K562 (cell line): Measurements from ENCODE around the gene CHCHD5. TPM values are rescaled to one million over a fixed set of nuclear protein-coding genes. Genes with fewer than 3 reads are reported as not detected.

Source experiments
- ATF7 ChIP-seq: fragments of 450-650 bp; IDR thresholded peaks from 2 replicates; pipeline ENCODE4 v1.7.1; 2014; ENCODE audit warnings: mild to moderate bottlenecking, moderate library complexity
- CC2D1A ChIP-seq: fragments of 450-650 bp; IDR thresholded peaks from 2 replicates; pipeline ENCODE4 v1.6.1; 2017; ENCODE audit warnings: mild to moderate bottlenecking
- CREB1 ChIP-seq, 2 experiments: sonication (generic) in 1 of 2; formaldehyde crosslinking in 1 of 2; IDR thresholded peaks; 2 replicates each; pipeline versions ENCODE4 v1.6.1 to v1.8.0; 2012 to 2022; ENCODE audit warnings: inconsistent platforms in 1 of 2, mild to moderate bottlenecking in 1 of 2, missing genetic modification reagents in 1 of 2, moderate library complexity in 1 of 2
- ETV5 ChIP-seq: sonication (generic); formaldehyde crosslinking; IDR thresholded peaks from 2 replicates; pipeline ENCODE4 v1.4.0; 2020; ENCODE audit warnings: low read depth, mild to moderate bottlenecking, missing genetic modification reagents
- HSF4 ChIP-seq: fragments of 250-450 bp; sonication (Bioruptor Pico); IDR thresholded peaks from 2 replicates; pipeline ENCODE4 v2.1.2; 2022; ENCODE audit warnings: mild to moderate bottlenecking, moderate library complexity, borderline replicate concordance
- MTA2 ChIP-seq: fragments of 450-650 bp; IDR thresholded peaks from 2 replicates; pipeline ENCODE4 v1.6.1; 2016; ENCODE audit warnings: low read depth
- PYGO2 ChIP-seq: fragments of 450-650 bp; IDR thresholded peaks from 2 replicates; pipeline ENCODE4 v1.6.1; 2016; ENCODE audit warnings: mild to moderate bottlenecking, missing genetic modification characterization, moderate library complexity, missing compliant biosample characterization
- SNIP1 ChIP-seq: fragments of 450-650 bp; IDR thresholded peaks from 2 replicates; pipeline ENCODE4 v1.7.1; 2017; ENCODE audit warnings: low read depth, mild to moderate bottlenecking
- SRF ChIP-seq, 2 experiments: fragments of 250-450, 450-650 bp in 1 of 2; sonication (Bioruptor Pico) in 1 of 2; sonication (generic) in 1 of 2; formaldehyde crosslinking; IDR thresholded peaks; 2 replicates each; pipeline versions ENCODE4 v1.5.0 to v1.5.1; 2020 to 2022; ENCODE audit warnings: mild to moderate bottlenecking in 1 of 2, missing genetic modification reagents in 1 of 2
- TAF7 ChIP-seq: fragments of 450-650 bp; IDR thresholded peaks from 2 replicates; pipeline ENCODE4 v1.6.1; 2016; ENCODE audit warnings: missing genetic modification characterization, missing compliant biosample characterization
- polyA plus RNA-seq, 8 experiments: library from polyadenylated mRNA; depleted of rRNA in 4 of 8; stranded (reverse) in 5 of 8; unstranded in 3 of 8; fragments of >200 nt; fragmentation: Nextera tagmentation in 2 of 8; fragmentation: Illumina TruSeq in 1 of 8; extraction: Ambion mirVana in 2 of 8; extraction: Trizol in 1 of 8; gene quantifications; 2 replicates each; pipeline versions ENCODE4 v1.2.1 to v1.2.3, GENCODE V29; 2011 to 2014; ENCODE audit warnings: inconsistent platforms in 1 of 8, missing spikeins in 1 of 8
- total RNA-seq, 7 experiments: library from RNA; depleted of rRNA in 6 of 7; stranded (reverse); fragments of >200 nt in 6 of 7; fragmentation: Illumina TruSeq in 2 of 7; extraction: Trizol in 2 of 7; gene quantifications; 2 replicates each; pipeline versions ENCODE4 v1.2.1 to v1.2.3, GENCODE V29; 2011 to 2021; ENCODE audit warnings: low replicate concordance in 1 of 7
- TF ChIP-seq, protein P1 (sequence below), 2 experiments: fragments of 450-650 bp in 1 of 2; sonication (generic) in 1 of 2; formaldehyde crosslinking in 1 of 2; IDR thresholded peaks; 2 replicates each; pipeline versions ENCODE4 v1.7.1 to v1.9.0; 2016 to 2022; ENCODE audit warnings: inconsistent platforms in 1 of 2, mild to moderate bottlenecking in 1 of 2, missing genetic modification reagents in 1 of 2
- TF ChIP-seq, protein P2 (sequence below): fragments of 450-650 bp; IDR thresholded peaks from 2 replicates; pipeline ENCODE4 v1.6.1; 2018; ENCODE audit not compliant: partially characterized antibody

The CHCHD5 gene
- total and polyA plus RNA-seq, 9 of the 15 experiments (the other 6 are each of a cell fraction or from before 2014, with no cell fraction given), result 7.4 to 79.3 (median 33.4) TPM

DNA sequence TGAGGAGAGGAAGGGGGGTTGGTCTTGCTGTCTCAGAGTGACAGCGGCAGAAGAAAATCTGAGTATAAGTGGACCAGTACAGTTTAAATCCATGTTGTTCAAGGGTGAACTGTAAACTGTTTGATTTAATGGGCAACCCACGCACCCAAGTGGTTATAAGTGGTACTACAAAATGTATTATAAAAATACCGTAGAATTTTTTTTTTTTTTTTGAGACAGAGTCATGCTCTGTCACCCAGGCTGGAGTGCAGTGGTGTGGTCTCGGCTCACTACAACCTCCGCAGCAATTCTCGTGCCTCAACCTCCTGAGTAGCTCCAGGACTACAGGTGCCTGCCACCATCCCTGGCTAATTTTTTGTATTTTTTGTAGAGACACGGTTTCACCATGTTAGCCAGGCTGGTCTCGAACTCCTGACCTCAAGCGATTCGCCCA is 2.1 kb upstream of the CHCHD5 start (continued):
- TF ChIP-seq, protein P1, sequence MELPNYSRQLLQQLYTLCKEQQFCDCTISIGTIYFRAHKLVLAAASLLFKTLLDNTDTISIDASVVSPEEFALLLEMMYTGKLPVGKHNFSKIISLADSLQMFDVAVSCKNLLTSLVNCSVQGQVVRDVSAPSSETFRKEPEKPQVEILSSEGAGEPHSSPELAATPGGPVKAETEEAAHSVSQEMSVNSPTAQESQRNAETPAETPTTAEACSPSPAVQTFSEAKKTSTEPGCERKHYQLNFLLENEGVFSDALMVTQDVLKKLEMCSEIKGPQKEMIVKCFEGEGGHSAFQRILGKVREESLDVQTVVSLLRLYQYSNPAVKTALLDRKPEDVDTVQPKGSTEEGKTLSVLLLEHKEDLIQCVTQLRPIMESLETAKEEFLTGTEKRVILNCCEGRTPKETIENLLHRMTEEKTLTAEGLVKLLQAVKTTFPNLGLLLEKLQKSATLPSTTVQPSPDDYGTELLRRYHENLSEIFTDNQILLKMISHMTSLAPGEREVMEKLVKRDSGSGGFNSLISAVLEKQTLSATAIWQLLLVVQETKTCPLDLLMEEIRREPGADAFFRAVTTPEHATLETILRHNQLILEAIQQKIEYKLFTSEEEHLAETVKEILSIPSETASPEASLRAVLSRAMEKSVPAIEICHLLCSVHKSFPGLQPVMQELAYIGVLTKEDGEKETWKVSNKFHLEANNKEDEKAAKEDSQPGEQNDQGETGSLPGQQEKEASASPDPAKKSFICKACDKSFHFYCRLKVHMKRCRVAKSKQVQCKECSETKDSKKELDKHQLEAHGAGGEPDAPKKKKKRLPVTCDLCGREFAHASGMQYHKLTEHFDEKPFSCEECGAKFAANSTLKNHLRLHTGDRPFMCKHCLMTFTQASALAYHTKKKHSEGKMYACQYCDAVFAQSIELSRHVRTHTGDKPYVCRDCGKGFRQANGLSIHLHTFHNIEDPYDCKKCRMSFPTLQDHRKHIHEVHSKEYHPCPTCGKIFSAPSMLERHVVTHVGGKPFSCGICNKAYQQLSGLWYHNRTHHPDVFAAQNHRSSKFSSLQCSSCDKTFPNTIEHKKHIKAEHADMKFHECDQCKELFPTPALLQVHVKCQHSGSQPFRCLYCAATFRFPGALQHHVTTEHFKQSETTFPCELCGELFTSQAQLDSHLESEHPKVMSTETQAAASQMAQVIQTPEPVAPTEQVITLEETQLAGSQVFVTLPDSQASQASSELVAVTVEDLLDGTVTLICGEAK (IDR thresholded peaks at IDR 0.05), result 0 out of 2 replicates have a peak, but pooled peaks have one; percentile 13
- TF ChIP-seq, protein P1 (CRISPR knock-in tag; IDR thresholded peaks at IDR 0.05), result no peak
- TF ChIP-seq CC2D1A, result peak; percentile 56
- TF ChIP-seq CREB1 (IDR thresholded peaks at IDR 0.05), result peak; percentile 11; the same call in 1 of the 2 replicates
- no peak for TF ChIP-seq CREB1 (CRISPR knock-in tag; IDR thresholded peaks at IDR 0.05)
- TF ChIP-seq ETV5 (CRISPR knock-in tag), result no peak
- TF ChIP-seq, protein P2, sequence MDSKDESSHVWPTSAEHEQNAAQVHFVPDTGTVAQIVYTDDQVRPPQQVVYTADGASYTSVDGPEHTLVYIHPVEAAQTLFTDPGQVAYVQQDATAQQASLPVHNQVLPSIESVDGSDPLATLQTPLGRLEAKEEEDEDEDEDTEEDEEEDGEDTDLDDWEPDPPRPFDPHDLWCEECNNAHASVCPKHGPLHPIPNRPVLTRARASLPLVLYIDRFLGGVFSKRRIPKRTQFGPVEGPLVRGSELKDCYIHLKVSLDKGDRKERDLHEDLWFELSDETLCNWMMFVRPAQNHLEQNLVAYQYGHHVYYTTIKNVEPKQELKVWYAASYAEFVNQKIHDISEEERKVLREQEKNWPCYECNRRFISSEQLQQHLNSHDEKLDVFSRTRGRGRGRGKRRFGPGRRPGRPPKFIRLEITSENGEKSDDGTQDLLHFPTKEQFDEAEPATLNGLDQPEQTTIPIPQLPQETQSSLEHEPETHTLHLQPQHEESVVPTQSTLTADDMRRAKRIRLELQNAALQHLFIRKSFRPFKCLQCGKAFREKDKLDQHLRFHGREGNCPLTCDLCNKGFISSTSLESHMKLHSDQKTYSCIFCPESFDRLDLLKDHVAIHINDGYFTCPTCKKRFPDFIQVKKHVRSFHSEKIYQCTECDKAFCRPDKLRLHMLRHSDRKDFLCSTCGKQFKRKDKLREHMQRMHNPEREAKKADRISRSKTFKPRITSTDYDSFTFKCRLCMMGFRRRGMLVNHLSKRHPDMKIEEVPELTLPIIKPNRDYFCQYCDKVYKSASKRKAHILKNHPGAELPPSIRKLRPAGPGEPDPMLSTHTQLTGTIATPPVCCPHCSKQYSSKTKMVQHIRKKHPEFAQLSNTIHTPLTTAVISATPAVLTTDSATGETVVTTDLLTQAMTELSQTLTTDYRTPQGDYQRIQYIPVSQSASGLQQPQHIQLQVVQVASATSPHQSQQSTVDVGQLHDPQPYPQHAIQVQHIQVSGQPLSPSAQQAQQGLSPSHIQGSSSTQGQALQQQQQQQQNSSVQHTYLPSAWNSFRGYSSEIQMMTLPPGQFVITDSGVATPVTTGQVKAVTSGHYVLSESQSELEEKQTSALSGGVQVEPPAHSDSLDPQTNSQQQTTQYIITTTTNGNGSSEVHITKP, result peak; percentile 20
- no peak for TF ChIP-seq TAF7 (tag)
- TF ChIP-seq MTA2, result no peak
- no peak for TF ChIP-seq HSF4 (CRISPR knock-in tag)
- 0 out of 2 replicates have a peak, but pooled peaks have one; percentile 17 for TF ChIP-seq ATF7
- no peak for TF ChIP-seq SRF (CRISPR knock-in tag; IDR thresholded peaks at IDR 0.05)
- no peak for TF ChIP-seq PYGO2 (tag)
- no peak for TF ChIP-seq SNIP1
- TF ChIP-seq, all 486 proteins: peak for 19
